Measurements from ENCODE around the gene AR. TPM values are rescaled to one million over a fixed set of nuclear protein-coding genes. Genes with fewer than 3 reads are reported as not detected.

The AR gene
- total and polyA plus RNA-seq, 9 of the 15 experiments (the other 6 are each of a cell fraction or from before 2014, with no cell fraction given), result 0.01 to 0.04 (median 0.01) TPM; not detected in 6

GRCh38 chrX:67730296-67730695 lies 186.5 kb downstream of the AR start:
- H3K4me1 ChIP-seq (replicated peaks in 1 of 2; ENCODE audit: control insufficient read depth in 2 of 2, insufficient read depth in 2 of 2, low read length in 2 of 2), result no peaks in the 10 kb centered on the region
- in situ Hi-C loops (cut with MboI), result no loop called here

More at GRCh38 chrX:67730296-67730695, 186.5 kb downstream of the AR start:
- 6% methylated on average over 2 of the region's 2 CpGs for WGBS (ENCODE audit: insufficient coverage, low coverage, missing lambda C conversion rate)
- Histone ChIP-seq H3K27me3 (ENCODE audit: control insufficient read depth in 2 of 2, insufficient read depth in 2 of 2, low read length in 2 of 2) (no peaks in the 10 kb centered on the region), H3K9me3 (replicated peaks; ENCODE audit: control insufficient read depth, insufficient read depth, low read depth, low read length) (no peaks in the 10 kb centered on the region), H3K4me2 (ENCODE audit: insufficient read depth, low read length) (no peak overlapping the region), H3K36me3 (ENCODE audit: control insufficient read depth, insufficient read depth, low read length) (no peaks in the 10 kb centered on the region), H3K79me2 (ENCODE audit: control insufficient read depth, insufficient read depth, low read length) (no peaks in the 10 kb centered on the region), H3K27ac (ENCODE audit: extremely low read depth, low read depth, low read length) (no peak overlapping the region), H2AFZ (ENCODE audit: low read depth, low read length) (no peak overlapping the region), H3K4me3 (no peak overlapping the region), H3K9me1 (ENCODE audit: control insufficient read depth, insufficient read depth, low read length) (no peaks in the 10 kb centered on the region), H4K20me1 (replicated peaks; ENCODE audit: control insufficient read depth, insufficient read depth, low read length) (no peaks in the 10 kb centered on the region), H3K9ac (ENCODE audit: insufficient read depth in 1 of 2, low read depth in 2 of 2, low read length in 2 of 2) (no peak overlapping the region)
- POLR2A ChIA-PET, result no interaction called here
- FAIRE-seq, result no peak
- BruUV-seq (replicated peaks), result no TSS peak
- ATAC-seq, result no peak
- CTCF ChIA-PET (ENCODE audit: low intra/inter-chr PET ratio), result no interaction called here
- DNase-seq (ENCODE audit: extremely low read depth in 1 of 4, low spot score in 3 of 4), result no peak
- intact Hi-C loops (cut with micrococcal nuclease), result no loop called here
- TF ChIP-seq CREM (IDR thresholded peaks at IDR 0.05; ENCODE audit: low read depth), result no peak
- TF ChIP-seq ARHGAP35 (IDR thresholded peaks at IDR 0.05; ENCODE audit: partially characterized antibody), result no peak
- no peak for TF ChIP-seq IRF2 (CRISPR knock-in tag; IDR thresholded peaks at IDR 0.05)
- no peak for TF ChIP-seq KDM1A (IDR thresholded peaks at IDR 0.05)
- TF ChIP-seq TBL1XR1 (IDR thresholded peaks at IDR 0.05; ENCODE audit: low read length in 2 of 2), result no peak
- no peak for TF ChIP-seq EZH2 (IDR thresholded peaks at IDR 0.05; ENCODE audit: borderline replicate concordance, low read depth, low read length)
- TF ChIP-seq ZNF121 (CRISPR knock-in tag; conservative IDR thresholded peaks at IDR 0.05), result no peak
- TF ChIP-seq DMBX1 (CRISPR knock-in tag; IDR thresholded peaks at IDR 0.05; ENCODE audit: borderline replicate concordance), result no peak
- no peak for TF ChIP-seq SMARCC2 (IDR thresholded peaks at IDR 0.05; ENCODE audit: low read depth)
- TF ChIP-seq ZKSCAN1 (IDR thresholded peaks at IDR 0.05; ENCODE audit: low read depth, low read length), result no peak
- TF ChIP-seq CEBPZ (IDR thresholded peaks at IDR 0.05; ENCODE audit: borderline replicate concordance, low read depth, low read length), result no peak
- no peak for TF ChIP-seq XRCC4 (IDR thresholded peaks at IDR 0.05; ENCODE audit: extremely low read depth, insufficient read depth, insufficient read length)
- TF ChIP-seq ARID3B (CRISPR knock-in tag; IDR thresholded peaks at IDR 0.05; ENCODE audit: borderline replicate concordance), result no peak
- TF ChIP-seq KLF13 (tag; IDR thresholded peaks at IDR 0.05; ENCODE audit: borderline replicate concordance, low read depth), result no peak
- TF ChIP-seq E2F1 (CRISPR knock-in tag; IDR thresholded peaks at IDR 0.05), result no peak
- TF ChIP-seq ZNF232 (CRISPR knock-in tag; IDR thresholded peaks at IDR 0.05), result no peak
- no peak for TF ChIP-seq GABPB1 (CRISPR knock-in tag; IDR thresholded peaks at IDR 0.05)

Data from K562 (cell line).